ENCODE results near the gene GAB2.
A peak's percentile ranks its signal among the peaks of the same experiment; 100 is the strongest.
"Not testable (repeated sequence)": the region's sequence is repeated elsewhere in the genome, so short reads cannot be mapped to it uniquely, and the experiment has no call there.

The GAB2 gene, protein sequence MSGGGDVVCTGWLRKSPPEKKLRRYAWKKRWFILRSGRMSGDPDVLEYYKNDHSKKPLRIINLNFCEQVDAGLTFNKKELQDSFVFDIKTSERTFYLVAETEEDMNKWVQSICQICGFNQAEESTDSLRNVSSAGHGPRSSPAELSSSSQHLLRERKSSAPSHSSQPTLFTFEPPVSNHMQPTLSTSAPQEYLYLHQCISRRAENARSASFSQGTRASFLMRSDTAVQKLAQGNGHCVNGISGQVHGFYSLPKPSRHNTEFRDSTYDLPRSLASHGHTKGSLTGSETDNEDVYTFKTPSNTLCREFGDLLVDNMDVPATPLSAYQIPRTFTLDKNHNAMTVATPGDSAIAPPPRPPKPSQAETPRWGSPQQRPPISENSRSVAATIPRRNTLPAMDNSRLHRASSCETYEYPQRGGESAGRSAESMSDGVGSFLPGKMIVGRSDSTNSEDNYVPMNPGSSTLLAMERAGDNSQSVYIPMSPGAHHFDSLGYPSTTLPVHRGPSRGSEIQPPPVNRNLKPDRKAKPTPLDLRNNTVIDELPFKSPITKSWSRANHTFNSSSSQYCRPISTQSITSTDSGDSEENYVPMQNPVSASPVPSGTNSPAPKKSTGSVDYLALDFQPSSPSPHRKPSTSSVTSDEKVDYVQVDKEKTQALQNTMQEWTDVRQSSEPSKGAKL

DNA sequence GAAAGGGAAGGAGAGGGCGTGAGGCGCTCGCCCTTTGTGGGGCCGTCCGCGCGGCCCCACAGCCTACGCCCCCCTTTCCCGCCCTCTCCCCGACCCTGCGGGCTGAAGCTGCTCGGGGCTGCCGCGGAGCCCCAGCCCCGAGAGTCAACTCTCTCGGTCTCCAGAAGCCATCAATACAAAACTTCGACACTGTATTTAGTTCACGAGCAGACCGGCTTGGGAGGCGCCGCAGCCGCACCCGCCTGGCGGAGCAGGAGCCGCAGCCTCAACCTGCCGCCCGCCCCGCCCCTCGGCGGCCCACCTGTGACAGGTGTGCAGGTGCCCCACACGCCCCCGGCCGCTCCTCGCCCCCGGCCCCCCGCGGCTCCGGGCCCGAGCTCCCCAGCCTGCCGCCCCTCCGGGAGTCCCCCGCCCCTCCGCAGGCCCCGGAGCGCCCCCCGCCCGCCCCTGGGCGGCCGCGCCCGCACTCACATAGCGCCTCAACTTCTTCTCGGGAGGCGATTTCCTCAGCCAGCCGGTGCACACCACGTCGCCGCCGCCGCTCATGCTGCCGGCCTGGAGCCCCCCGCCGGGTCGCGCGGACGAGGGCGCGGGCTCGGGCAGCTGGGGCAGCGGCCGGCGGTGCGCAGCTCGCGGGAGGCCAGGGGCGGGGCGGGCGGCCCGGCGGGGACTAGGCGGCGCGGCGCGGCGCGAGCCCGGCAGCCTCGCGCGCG lies at the start of gene GAB2:
GAB2 (minus strand) TSS at position 646 of the 713 bp plus-strand sequence; CDS start at position 546, 100 bp downstream.
- Histone ChIP-seq H3K4me3 (ENCODE audit: low read length in 2 of 2) (peak within 1 kb of the TSS; percentile 74 to 88), H3K9ac (ENCODE audit: low read length in 2 of 2) (peak within 1 kb of the TSS; percentile 78 to 83), H3K36me3 (ENCODE audit: control insufficient read depth in 2 of 2, insufficient read depth in 2 of 2, low read length in 2 of 2) (no peaks in the 10 kb centered on the region), H3K27ac (ENCODE audit: low read length) (peak within 1 kb of the TSS; percentile 89), H3K4me1 (ENCODE audit: control insufficient read depth, insufficient read depth, low read length) (peaks cover 32% of the 10 kb centered on the region), H3K9me3 (ENCODE audit: control insufficient read depth in 2 of 2, low read length in 2 of 2) (no peaks in the 10 kb centered on the region), H3K27me3 (ENCODE audit: control insufficient read depth in 1 of 2, insufficient read depth in 2 of 2, low read length in 2 of 2) (no peaks in the 10 kb centered on the region)

DNA sequence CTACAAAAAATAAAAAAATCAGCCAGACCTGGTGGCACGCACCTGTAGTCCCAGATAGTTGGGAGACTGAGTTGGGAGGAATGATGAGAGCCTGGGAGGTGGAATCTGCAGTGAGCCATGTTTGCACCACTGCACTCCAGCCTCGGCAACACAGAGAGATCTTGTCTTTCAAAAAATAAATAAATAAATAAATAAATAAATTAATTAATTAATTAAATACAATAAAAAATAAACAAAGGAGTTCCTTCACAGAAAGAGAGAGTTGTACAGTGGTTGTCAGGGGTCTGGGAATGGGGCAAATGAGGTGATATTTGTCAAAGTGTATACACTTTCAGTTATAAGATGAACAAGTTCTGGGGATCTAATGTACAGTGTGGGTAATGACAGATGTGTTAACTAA lies 49.8 kb upstream of the GAB2 start:
- no peaks in the 10 kb centered on the region for H3K9me3 ChIP-seq (ENCODE audit: control insufficient read depth in 2 of 2, low read length in 2 of 2)
- no peaks in the 10 kb centered on the region for H3K27me3 ChIP-seq (ENCODE audit: control insufficient read depth in 1 of 2, insufficient read depth in 2 of 2, low read length in 2 of 2)
- H3K4me3 ChIP-seq (ENCODE audit: low read length in 2 of 2), result no peak overlapping the region
- H3K27ac ChIP-seq (ENCODE audit: low read length), result no peak overlapping the region
- no peaks in the 10 kb centered on the region for H3K4me1 ChIP-seq (ENCODE audit: control insufficient read depth, insufficient read depth, low read length)
- no peak overlapping the region for H3K9ac ChIP-seq (ENCODE audit: low read length in 2 of 2)
- H3K36me3 ChIP-seq (ENCODE audit: control insufficient read depth in 2 of 2, insufficient read depth in 2 of 2, low read length in 2 of 2), result peaks cover 0 to 2% of the 10 kb centered on the region in 2 donors

DNA sequence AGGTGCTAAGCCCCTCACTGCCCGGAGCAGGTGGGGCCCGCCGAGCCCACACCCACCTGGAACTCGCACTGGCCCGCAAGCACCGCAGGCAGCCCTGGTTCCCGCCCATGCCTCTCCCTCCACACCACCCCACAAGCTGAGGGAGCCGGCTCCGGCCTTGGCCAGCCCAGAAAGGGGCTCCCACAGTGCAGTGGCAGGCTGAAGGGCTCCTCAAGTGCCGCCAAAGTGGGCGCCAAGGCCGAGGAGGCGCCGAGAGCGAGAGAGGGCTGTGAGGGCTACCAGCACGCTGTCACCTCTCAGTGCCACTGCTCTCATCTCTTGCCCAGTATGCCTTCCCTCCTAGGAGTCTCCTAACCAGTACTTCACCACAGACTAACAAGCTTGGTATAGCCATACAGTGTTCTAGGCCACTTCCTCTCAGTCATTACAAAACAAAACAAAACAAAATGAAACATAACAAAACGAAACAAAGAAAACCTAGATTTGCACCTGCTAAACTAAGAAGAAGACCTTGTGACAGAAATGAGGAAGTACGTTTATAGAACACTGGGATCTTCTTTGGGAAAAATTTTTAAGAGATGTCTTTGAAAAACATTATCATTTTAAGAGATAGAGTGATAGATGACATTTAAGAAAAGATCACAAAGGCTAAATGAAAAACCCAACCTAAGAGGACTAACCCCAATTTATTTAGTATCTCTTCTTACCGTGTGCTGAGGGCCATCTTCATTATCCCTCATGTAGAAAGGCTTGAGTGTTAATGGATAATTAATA lies 47.7 kb upstream of the GAB2 start:
- Histone ChIP-seq H3K36me3 (ENCODE audit: control insufficient read depth in 2 of 2, insufficient read depth in 2 of 2, low read length in 2 of 2) (peaks cover 2% of the 10 kb centered on the region in 2 donors), H3K9ac (ENCODE audit: low read length in 2 of 2) (no peak overlapping the region), H3K27me3 (ENCODE audit: control insufficient read depth in 1 of 2, insufficient read depth in 2 of 2, low read length in 2 of 2) (no peaks in the 10 kb centered on the region), H3K4me1 (ENCODE audit: control insufficient read depth, insufficient read depth, low read length) (no peaks in the 10 kb centered on the region), H3K27ac (ENCODE audit: low read length) (no peak overlapping the region), H3K9me3 (ENCODE audit: control insufficient read depth in 2 of 2, low read length in 2 of 2) (no peaks in the 10 kb centered on the region), H3K4me3 (ENCODE audit: low read length in 2 of 2) (no peak overlapping the region)

DNA sequence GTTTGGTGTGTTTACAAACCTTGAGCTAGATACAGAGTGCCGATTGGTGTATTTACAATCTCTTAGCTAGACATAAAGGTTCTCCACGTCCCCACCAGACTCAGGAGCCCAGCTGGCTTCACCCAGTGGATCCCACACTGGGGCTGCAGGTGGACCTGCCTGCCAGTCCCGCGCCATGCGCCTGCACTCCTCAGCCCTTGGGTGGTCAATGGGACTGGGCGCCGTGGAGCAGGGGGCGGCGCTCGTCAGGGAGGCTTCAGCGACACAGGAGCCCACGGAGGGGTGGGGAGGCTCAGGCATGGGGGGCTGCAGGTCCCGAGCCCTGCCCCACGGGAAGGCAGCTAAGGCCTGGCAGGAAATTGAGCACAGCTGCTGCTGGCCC lies 47.2 kb upstream of the GAB2 start:
- not testable (repeated sequence) for H3K27me3 ChIP-seq (ENCODE audit: control insufficient read depth in 1 of 2, insufficient read depth in 2 of 2, low read length in 2 of 2); H3K4me3 ChIP-seq (ENCODE audit: low read length in 2 of 2); H3K36me3 ChIP-seq (ENCODE audit: control insufficient read depth in 2 of 2, insufficient read depth in 2 of 2, low read length in 2 of 2); H3K4me1 ChIP-seq (ENCODE audit: control insufficient read depth, insufficient read depth, low read length); H3K9ac ChIP-seq (ENCODE audit: low read length in 2 of 2); H3K9me3 ChIP-seq (ENCODE audit: control insufficient read depth in 2 of 2, low read length in 2 of 2); H3K27ac ChIP-seq (ENCODE audit: low read length)

DNA sequence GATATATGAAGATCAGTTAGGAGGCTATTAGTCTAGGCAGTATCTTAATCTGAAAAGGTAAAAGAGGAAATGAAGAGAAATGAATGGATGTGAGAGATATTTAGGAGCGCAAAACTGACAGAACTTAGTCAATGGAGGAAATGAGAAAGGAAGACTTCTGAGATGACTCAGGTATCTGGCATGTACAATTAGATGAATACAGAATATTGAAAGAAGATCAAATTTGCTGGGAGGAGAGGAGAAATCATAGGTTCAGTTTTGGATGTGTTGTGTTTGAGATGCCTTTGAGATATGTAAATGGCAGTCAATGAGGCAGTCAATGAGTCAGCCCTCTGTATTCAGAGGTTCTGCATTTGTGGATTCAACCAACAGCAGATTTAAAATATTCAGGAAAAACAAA lies 42.9 kb upstream of the GAB2 start:
- Histone ChIP-seq H3K27ac (ENCODE audit: low read length) (no peak overlapping the region), H3K9me3 (ENCODE audit: control insufficient read depth in 2 of 2, low read length in 2 of 2) (no peaks in the 10 kb centered on the region), H3K4me3 (ENCODE audit: low read length in 2 of 2) (no peak overlapping the region), H3K36me3 (ENCODE audit: control insufficient read depth in 2 of 2, insufficient read depth in 2 of 2, low read length in 2 of 2) (peaks cover 0 to 7% of the 10 kb centered on the region in 2 donors), H3K27me3 (ENCODE audit: control insufficient read depth in 1 of 2, insufficient read depth in 2 of 2, low read length in 2 of 2) (no peaks in the 10 kb centered on the region), H3K9ac (ENCODE audit: low read length in 2 of 2) (no peak overlapping the region), H3K4me1 (ENCODE audit: control insufficient read depth, insufficient read depth, low read length) (no peaks in the 10 kb centered on the region)

DNA sequence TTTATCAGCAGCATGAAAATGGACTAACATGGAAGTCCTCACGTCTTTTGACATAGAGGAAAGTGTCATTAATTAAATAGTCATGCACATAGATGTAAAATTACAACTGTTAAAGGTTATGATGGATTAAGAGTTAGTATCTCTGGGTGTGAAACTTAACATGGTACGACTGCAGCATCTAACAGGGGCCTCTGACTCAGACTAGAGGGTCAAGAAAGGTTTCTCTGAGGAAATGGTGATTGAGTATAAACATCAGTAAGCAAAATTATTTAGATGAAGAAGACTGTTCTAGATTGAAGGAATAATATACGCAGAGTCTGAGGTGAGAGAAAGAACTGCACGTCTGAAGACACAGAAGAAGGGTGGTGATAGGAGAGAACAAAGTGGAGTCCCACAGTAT lies 42.1 kb upstream of the GAB2 start:
- Histone ChIP-seq H3K27ac (ENCODE audit: low read length) (no peak overlapping the region), H3K9ac (ENCODE audit: low read length in 2 of 2) (no peak overlapping the region), H3K27me3 (ENCODE audit: control insufficient read depth in 1 of 2, insufficient read depth in 2 of 2, low read length in 2 of 2) (no peaks in the 10 kb centered on the region), H3K36me3 (ENCODE audit: control insufficient read depth in 2 of 2, insufficient read depth in 2 of 2, low read length in 2 of 2) (peaks cover 0 to 7% of the 10 kb centered on the region in 2 donors), H3K4me1 (ENCODE audit: control insufficient read depth, insufficient read depth, low read length) (no peaks in the 10 kb centered on the region), H3K9me3 (ENCODE audit: control insufficient read depth in 2 of 2, low read length in 2 of 2) (no peaks in the 10 kb centered on the region), H3K4me3 (ENCODE audit: low read length in 2 of 2) (no peak overlapping the region)

DNA sequence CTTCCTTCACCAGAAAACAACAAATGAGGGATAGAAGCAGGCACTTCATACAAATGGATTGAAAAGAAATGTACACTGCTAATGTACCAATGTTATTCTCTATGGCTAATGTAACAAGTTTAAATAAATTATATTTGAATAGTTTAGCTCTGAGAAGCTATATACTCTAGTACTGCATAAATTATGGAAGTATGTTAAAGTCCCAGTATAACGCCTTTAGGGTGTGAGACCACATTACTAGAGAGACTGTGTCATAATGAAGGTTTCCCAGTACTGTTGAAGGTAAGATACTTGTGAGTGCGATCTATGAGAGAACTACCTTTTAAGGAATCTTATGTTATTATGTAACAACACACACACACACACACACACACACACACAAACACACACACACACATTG lies 39.8 kb upstream of the GAB2 start:
- no peaks in the 10 kb centered on the region for H3K27me3 ChIP-seq (ENCODE audit: control insufficient read depth in 1 of 2, insufficient read depth in 2 of 2, low read length in 2 of 2)
- no peak overlapping the region for H3K9ac ChIP-seq (ENCODE audit: low read length in 2 of 2)
- no peak overlapping the region for H3K27ac ChIP-seq (ENCODE audit: low read length)
- no peaks in the 10 kb centered on the region for H3K9me3 ChIP-seq (ENCODE audit: control insufficient read depth in 2 of 2, low read length in 2 of 2)
- peaks cover 0 to 7% of the 10 kb centered on the region in 2 donors for H3K36me3 ChIP-seq (ENCODE audit: control insufficient read depth in 2 of 2, insufficient read depth in 2 of 2, low read length in 2 of 2)
- H3K4me1 ChIP-seq (ENCODE audit: control insufficient read depth, insufficient read depth, low read length), result no peaks in the 10 kb centered on the region
- H3K4me3 ChIP-seq (ENCODE audit: low read length in 2 of 2), result no peak overlapping the region

DNA sequence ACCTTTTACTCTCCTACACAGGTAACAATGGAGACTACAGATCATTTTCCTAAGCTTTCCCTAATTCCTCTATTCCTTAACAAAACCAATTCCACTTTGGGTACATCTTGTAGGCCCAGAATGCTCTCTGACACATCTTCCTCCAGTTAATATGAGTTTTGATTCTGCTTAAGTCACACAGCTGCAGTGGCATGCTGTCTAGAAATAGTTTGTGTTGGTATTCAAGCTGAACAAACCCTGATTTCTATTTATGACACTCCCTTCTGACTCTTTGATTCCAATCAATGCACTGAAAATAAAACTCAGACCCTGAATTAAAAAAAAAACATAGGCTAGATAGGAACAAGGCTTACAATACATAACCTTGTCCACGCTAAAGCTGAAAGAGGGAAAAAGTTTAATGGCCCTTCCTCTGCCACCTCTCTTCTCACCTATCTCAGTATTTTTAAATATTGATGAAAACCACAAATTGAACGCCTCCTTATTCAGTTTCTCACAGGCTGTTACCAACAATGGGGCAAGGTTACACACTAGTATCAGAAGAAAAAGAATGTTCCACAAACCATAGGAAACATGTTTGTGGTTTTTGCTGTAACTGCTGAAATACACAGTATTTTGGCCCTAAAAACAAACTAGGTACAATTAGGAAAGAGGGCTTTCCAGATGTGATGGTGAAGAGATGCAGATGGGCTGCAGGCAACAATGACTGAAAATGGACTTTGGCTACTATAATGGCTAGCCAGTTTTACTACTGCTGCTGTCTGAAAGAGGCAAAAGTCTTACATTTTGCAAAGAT lies 35.7 kb upstream of the GAB2 start:
- no peak overlapping the region for H3K9ac ChIP-seq (ENCODE audit: low read length in 2 of 2)
- H3K4me1 ChIP-seq (ENCODE audit: control insufficient read depth, insufficient read depth, low read length), result no peaks in the 10 kb centered on the region
- H3K9me3 ChIP-seq (ENCODE audit: control insufficient read depth in 2 of 2, low read length in 2 of 2), result no peaks in the 10 kb centered on the region
- H3K27me3 ChIP-seq (ENCODE audit: control insufficient read depth in 1 of 2, insufficient read depth in 2 of 2, low read length in 2 of 2), result no peaks in the 10 kb centered on the region
- no peak overlapping the region for H3K4me3 ChIP-seq (ENCODE audit: low read length in 2 of 2)
- H3K27ac ChIP-seq (ENCODE audit: low read length), result no peak overlapping the region
- no peaks in the 10 kb centered on the region for H3K36me3 ChIP-seq (ENCODE audit: control insufficient read depth in 2 of 2, insufficient read depth in 2 of 2, low read length in 2 of 2)

DNA sequence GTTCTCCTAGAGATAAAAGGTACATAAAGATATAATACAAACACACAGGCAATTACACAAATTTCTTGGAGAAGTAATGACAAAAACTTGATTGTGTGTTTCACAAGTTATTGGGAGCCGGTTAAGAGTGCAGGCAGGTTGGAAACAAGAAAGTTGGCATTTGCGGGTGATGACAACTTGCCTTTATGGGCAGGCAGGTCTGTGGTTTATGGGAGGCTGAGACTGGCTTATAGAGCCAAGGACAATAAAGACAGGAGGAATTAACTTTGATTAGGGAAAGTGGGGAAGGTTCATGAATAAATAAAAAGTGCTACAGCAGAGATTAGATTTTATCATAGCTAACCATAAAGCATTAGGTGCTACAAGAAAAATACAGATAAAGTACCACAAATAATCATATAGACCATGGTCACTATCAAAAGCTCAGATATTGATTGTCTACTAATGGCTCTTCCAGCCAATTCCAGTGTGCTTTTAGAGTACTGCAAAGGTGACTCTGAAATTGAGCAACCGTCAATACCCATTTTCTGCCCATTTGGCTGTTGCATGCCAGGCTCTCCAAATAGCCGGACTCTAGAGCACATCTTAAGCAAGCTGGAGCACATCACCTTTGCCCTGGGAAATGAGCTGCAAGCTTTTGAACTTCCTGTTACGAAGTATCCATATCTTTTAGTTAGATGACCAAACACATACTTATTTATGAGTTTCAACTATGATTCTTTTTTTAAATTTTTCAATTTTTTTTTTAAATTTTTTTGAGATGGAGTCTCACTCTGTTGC lies 33.9 kb upstream of the GAB2 start:
- no peak overlapping the region for H3K27ac ChIP-seq (ENCODE audit: low read length)
- no peak overlapping the region for H3K4me3 ChIP-seq (ENCODE audit: low read length in 2 of 2)
- H3K27me3 ChIP-seq (ENCODE audit: control insufficient read depth in 1 of 2, insufficient read depth in 2 of 2, low read length in 2 of 2), result no peaks in the 10 kb centered on the region
- no peaks in the 10 kb centered on the region for H3K4me1 ChIP-seq (ENCODE audit: control insufficient read depth, insufficient read depth, low read length)
- no peaks in the 10 kb centered on the region for H3K9me3 ChIP-seq (ENCODE audit: control insufficient read depth in 2 of 2, low read length in 2 of 2)
- H3K9ac ChIP-seq (ENCODE audit: low read length in 2 of 2), result no peak overlapping the region
- H3K36me3 ChIP-seq (ENCODE audit: control insufficient read depth in 2 of 2, insufficient read depth in 2 of 2, low read length in 2 of 2), result no peaks in the 10 kb centered on the region

Data from stomach smooth muscle (tissue), 2 donors.